Measurements from ENCODE around the gene CSMD2.

Gene CSMD2

GRCh38 chr1:33640114-33640660, 524.8 kb downstream of the CSMD2 start:
- H3K79me2 ChIP-seq (ENCODE audit: low read length), result no peaks in the 10 kb centered on the region
- no peaks in the 10 kb centered on the region for H3K36me3 ChIP-seq (replicated peaks; ENCODE audit: low read depth, low read length)
- H3K4me2 ChIP-seq (ENCODE audit: low read length), result no peak overlapping the region
- H3K9ac ChIP-seq (ENCODE audit: low read length), result no peak overlapping the region
- H3K27ac ChIP-seq (ENCODE audit: low read length), result no peak overlapping the region
- no peak overlapping the region for H2AFZ ChIP-seq (ENCODE audit: low read depth, low read length)
- TF ChIP-seq EZH2phosphoT487 (IDR thresholded peaks at IDR 0.05; ENCODE audit: low read depth), result no peak
- no peaks in the 10 kb centered on the region for H3K27me3 ChIP-seq (ENCODE audit: low read depth, low read length)
- H3K4me3 ChIP-seq (ENCODE audit: low read length), result no peak overlapping the region
- H3K4me1 ChIP-seq (ENCODE audit: low read length), result no peaks in the 10 kb centered on the region
- no peaks in the 10 kb centered on the region for H4K20me1 ChIP-seq (ENCODE audit: insufficient read depth, low read length)
- no peaks in the 10 kb centered on the region for H3K9me3 ChIP-seq (ENCODE audit: insufficient read depth, low read length)

- Histone ChIP-seq H3K36me3 (replicated peaks; ENCODE audit: low read depth, low read length) (no peaks in the 10 kb centered on the region), H3K27me3 (ENCODE audit: low read depth, low read length) (no peaks in the 10 kb centered on the region), H3K9ac (ENCODE audit: low read length) (no peak overlapping the region), H2AFZ (ENCODE audit: low read depth, low read length) (no peak overlapping the region), H3K79me2 (ENCODE audit: low read length) (no peaks in the 10 kb centered on the region), H4K20me1 (ENCODE audit: insufficient read depth, low read length) (no peaks in the 10 kb centered on the region), H3K4me3 (ENCODE audit: low read length) (no peak overlapping the region), H3K4me1 (ENCODE audit: low read length) (no peaks in the 10 kb centered on the region), H3K9me3 (ENCODE audit: insufficient read depth, low read length) (no peaks in the 10 kb centered on the region), H3K4me2 (ENCODE audit: low read length) (no peak overlapping the region), H3K27ac (ENCODE audit: low read length) (no peak overlapping the region)
- no peak for TF ChIP-seq EZH2phosphoT487 (IDR thresholded peaks at IDR 0.05; ENCODE audit: low read depth)
- no peak for TF ChIP-seq CTCF (IDR thresholded peaks at IDR 0.05; ENCODE audit: low read depth, low read length)
These were observed 527.1 kb downstream of the CSMD2 start for GRCh38 chr1:33637846-33638440.

GRCh38 chr1:33636209-33636608, 528.8 kb downstream of the CSMD2 start:
- Histone ChIP-seq H3K4me2 (ENCODE audit: low read length) (no peak overlapping the region), H3K79me2 (ENCODE audit: low read length) (no peaks in the 10 kb centered on the region), H2AFZ (ENCODE audit: low read depth, low read length) (no peak overlapping the region), H3K4me1 (ENCODE audit: low read length) (no peaks in the 10 kb centered on the region), H4K20me1 (ENCODE audit: insufficient read depth, low read length) (no peaks in the 10 kb centered on the region), H3K4me3 (ENCODE audit: low read length) (no peak overlapping the region), H3K27ac (ENCODE audit: low read length) (no peak overlapping the region), H3K9ac (ENCODE audit: low read length) (no peak overlapping the region), H3K27me3 (ENCODE audit: low read depth, low read length) (no peaks in the 10 kb centered on the region), H3K9me3 (ENCODE audit: insufficient read depth, low read length) (no peaks in the 10 kb centered on the region), H3K36me3 (replicated peaks; ENCODE audit: low read depth, low read length) (no peaks in the 10 kb centered on the region)
- TF ChIP-seq CTCF (IDR thresholded peaks at IDR 0.05; ENCODE audit: low read depth, low read length) (no peak), EZH2phosphoT487 (IDR thresholded peaks at IDR 0.05; ENCODE audit: low read depth) (no peak)

- no peak for TF ChIP-seq CTCF (IDR thresholded peaks at IDR 0.05; ENCODE audit: low read depth, low read length)
- no peak for TF ChIP-seq EZH2phosphoT487 (IDR thresholded peaks at IDR 0.05; ENCODE audit: low read depth)
- Histone ChIP-seq H3K36me3 (replicated peaks; ENCODE audit: low read depth, low read length) (no peaks in the 10 kb centered on the region), H3K4me3 (ENCODE audit: low read length) (no peak overlapping the region), H2AFZ (ENCODE audit: low read depth, low read length) (no peak overlapping the region), H4K20me1 (ENCODE audit: insufficient read depth, low read length) (no peaks in the 10 kb centered on the region), H3K27me3 (ENCODE audit: low read depth, low read length) (no peaks in the 10 kb centered on the region), H3K4me1 (ENCODE audit: low read length) (no peaks in the 10 kb centered on the region), H3K4me2 (ENCODE audit: low read length) (no peak overlapping the region), H3K9ac (ENCODE audit: low read length) (no peak overlapping the region), H3K9me3 (ENCODE audit: insufficient read depth, low read length) (no peaks in the 10 kb centered on the region), H3K27ac (ENCODE audit: low read length) (no peak overlapping the region), H3K79me2 (ENCODE audit: low read length) (no peaks in the 10 kb centered on the region)
These were observed 529.6 kb downstream of the CSMD2 start for GRCh38 chr1:33635336-33636012.
